Uterus (tissue), 2 donors: Measurements from ENCODE around the gene NUDT21.

Experiments
- POLR2A ChIP-seq, 2 donors: fragments of 450-650 bp; IDR thresholded peaks; one replicate each; pipeline ENCODE4 v1.6.1; 2016; ENCODE audit warnings: antibody characterized with exemption in 2 of 2, mild to moderate bottlenecking in 1 of 2, moderate library complexity in 1 of 2
- TF ChIP-seq, protein P1 (sequence below), 4 experiments: fragments of 200-600 bp in 2 of 4; fragments of 450-650 bp in 2 of 4; sonication (generic) in 2 of 4; IDR thresholded peaks; one replicate each; pipeline ENCODE4 v1.5.1; 2016 to 2019; ENCODE audit warnings: antibody characterized with exemption in 4 of 4, mild to moderate bottlenecking in 2 of 4, moderate library complexity in 1 of 4

DNA sequence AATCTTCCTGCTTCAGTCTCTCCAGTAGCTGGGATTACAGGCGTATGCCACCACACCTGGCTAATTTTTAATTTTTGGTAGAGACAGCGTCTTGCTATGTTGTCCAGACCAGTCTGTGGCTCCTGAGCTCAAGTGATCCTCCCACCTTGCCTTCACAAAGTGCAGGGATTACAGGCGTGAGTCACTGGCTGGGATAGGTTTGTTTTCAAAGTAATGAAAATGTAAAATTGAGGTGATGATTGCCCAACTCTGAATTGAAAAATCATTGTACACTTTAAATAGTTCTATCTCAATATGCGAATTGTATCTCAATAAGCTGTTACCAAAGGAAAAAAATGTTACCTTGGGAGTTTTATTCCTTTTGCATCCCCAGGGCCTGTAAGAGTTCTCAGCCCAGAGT lies 24.5 kb downstream of the NUDT21 start:
- no peak for TF ChIP-seq POLR2A (IDR thresholded peaks at IDR 0.05)
- TF ChIP-seq, protein P1, sequence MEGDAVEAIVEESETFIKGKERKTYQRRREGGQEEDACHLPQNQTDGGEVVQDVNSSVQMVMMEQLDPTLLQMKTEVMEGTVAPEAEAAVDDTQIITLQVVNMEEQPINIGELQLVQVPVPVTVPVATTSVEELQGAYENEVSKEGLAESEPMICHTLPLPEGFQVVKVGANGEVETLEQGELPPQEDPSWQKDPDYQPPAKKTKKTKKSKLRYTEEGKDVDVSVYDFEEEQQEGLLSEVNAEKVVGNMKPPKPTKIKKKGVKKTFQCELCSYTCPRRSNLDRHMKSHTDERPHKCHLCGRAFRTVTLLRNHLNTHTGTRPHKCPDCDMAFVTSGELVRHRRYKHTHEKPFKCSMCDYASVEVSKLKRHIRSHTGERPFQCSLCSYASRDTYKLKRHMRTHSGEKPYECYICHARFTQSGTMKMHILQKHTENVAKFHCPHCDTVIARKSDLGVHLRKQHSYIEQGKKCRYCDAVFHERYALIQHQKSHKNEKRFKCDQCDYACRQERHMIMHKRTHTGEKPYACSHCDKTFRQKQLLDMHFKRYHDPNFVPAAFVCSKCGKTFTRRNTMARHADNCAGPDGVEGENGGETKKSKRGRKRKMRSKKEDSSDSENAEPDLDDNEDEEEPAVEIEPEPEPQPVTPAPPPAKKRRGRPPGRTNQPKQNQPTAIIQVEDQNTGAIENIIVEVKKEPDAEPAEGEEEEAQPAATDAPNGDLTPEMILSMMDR (IDR thresholded peaks at IDR 0.05), result no peak
